Lower leg skin (tissue), 4 donors: ENCODE data around the gene MPHOSPH6. TPM values are rescaled to one million over a fixed set of nuclear protein-coding genes. Genes with fewer than 3 reads are reported as not detected.
"Not testable (repeated sequence)": the region's sequence is repeated elsewhere in the genome, so short reads cannot be mapped to it uniquely, and the experiment has no call there.

ENCODE experiments used
- DNase-seq, 2 donors: peaks; one replicate each; pipeline ENCODE4 v3.0.0-alpha.2; 2019; ENCODE audit warnings: low spot score in 2 of 2
- H3K4me3 ChIP-seq: fragments of 200-600 bp; sonication (generic); 2 replicates; pipeline ENCODE4 v1.5.1; 2017; ENCODE audit warnings: mild to moderate bottlenecking, low read depth; ENCODE audit not compliant: poor library complexity, severe bottlenecking
- POLR2A ChIP-seq, 2 donors: fragments of 450-650 bp; IDR thresholded peaks; one replicate each; pipeline ENCODE4 v1.6.1; 2016 to 2017; ENCODE audit warnings: antibody characterized with exemption in 2 of 2, mild to moderate bottlenecking in 1 of 2, moderate library complexity in 1 of 2
- WGBS, 2 donors: methylation state at CpG; one replicate each; pipeline ENCODE4 v1.1.5; 2018; 5-methylcytosine and 5-hydroxymethylcytosine counted together
- intact Hi-C: fragments of 100-400 bp; cut with DNase I; formaldehyde crosslinking; loops from one replicate; pipeline ENCODE4 v1.15.0; 2023; ENCODE audit warnings: low total_unique reads
- total RNA-seq, 4 donors: library from RNA; depleted of rRNA; stranded (reverse); fragments of >200 nt; gene quantifications; one replicate each; pipeline ENCODE4 v1.1.0, GENCODE V29; 2016
- TF ChIP-seq, protein P1 (sequence below), 3 donors: fragments of 450-650 bp; IDR thresholded peaks; one replicate each; pipeline ENCODE4 v1.5.1; 2016; ENCODE audit warnings: antibody characterized with exemption in 3 of 3, mild to moderate bottlenecking in 3 of 3, moderate library complexity in 2 of 3

MPHOSPH6 gene
- total RNA-seq, 4 donors from 2014 or later = 23.5 to 31.1 (median 28.2) TPM

DNA sequence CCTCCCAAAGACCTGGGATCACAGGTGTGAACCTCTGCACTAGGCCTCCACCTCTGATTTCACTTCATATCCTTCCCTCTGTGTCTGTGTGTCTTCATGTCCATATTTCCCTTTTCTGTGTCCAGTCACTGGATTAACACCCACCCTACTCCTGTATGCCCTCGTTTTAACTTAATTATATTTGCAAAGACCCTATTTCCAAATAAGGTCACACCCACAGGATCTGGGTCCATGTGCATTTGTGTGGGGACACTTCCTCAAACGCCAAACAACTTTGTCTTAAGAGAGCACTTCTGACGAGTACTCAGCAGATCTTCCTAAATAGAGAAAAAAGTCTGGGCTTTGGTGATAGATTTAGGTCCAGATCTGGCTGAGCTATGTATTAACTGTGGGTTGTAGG, 56.3 kb downstream of the MPHOSPH6 start:
- no peak overlapping the region for H3K4me3 ChIP-seq
- TF ChIP-seq, protein P1, sequence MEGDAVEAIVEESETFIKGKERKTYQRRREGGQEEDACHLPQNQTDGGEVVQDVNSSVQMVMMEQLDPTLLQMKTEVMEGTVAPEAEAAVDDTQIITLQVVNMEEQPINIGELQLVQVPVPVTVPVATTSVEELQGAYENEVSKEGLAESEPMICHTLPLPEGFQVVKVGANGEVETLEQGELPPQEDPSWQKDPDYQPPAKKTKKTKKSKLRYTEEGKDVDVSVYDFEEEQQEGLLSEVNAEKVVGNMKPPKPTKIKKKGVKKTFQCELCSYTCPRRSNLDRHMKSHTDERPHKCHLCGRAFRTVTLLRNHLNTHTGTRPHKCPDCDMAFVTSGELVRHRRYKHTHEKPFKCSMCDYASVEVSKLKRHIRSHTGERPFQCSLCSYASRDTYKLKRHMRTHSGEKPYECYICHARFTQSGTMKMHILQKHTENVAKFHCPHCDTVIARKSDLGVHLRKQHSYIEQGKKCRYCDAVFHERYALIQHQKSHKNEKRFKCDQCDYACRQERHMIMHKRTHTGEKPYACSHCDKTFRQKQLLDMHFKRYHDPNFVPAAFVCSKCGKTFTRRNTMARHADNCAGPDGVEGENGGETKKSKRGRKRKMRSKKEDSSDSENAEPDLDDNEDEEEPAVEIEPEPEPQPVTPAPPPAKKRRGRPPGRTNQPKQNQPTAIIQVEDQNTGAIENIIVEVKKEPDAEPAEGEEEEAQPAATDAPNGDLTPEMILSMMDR (IDR thresholded peaks at IDR 0.05) = no peak
- TF ChIP-seq POLR2A (IDR thresholded peaks at IDR 0.05) = no peak
- intact Hi-C loops = no loop called here
- DNase-seq = no peak
- 65 to 73% methylated on average over 3 of the region's 3 CpGs for WGBS, 2 donors

DNA sequence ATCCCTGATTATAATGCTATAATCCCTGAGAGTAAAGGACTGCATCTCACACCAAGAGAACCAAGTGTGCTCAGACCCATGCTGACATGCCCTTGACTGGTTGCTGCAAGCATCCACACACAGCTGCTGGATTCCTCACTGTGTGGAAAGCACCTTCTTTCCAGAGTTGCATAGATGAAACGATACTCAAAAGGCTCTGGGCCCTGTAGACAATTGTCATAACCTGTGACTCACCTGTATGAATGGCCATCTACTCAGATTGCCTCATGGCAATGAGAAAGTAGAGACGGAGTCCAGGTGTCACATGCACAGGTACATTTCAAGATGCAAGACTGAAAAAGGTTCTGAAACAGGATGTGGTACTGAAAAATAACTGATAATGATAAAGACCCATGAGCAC, 58.1 kb downstream of the MPHOSPH6 start:
- H3K4me3 ChIP-seq = no peak overlapping the region
- intact Hi-C loops = no loop called here
- DNase-seq = no peak
- TF ChIP-seq, protein P1 (IDR thresholded peaks at IDR 0.05) = no peak
- no peak for TF ChIP-seq POLR2A (IDR thresholded peaks at IDR 0.05)
- 51 to 52% methylated on average over 2 of the region's 2 CpGs for WGBS, 2 donors

GRCh38 chr16:82109266-82109665, 60.8 kb downstream of the MPHOSPH6 start:
- H3K4me3 ChIP-seq, DNase-seq, intact Hi-C loops: not testable (repeated sequence)
- WGBS, 2 donors = 67 to 72% methylated on average over 3 of the region's 3 CpGs

GRCh38 chr16:82108774-82109173, 61.2 kb downstream of the MPHOSPH6 start:
- intact Hi-C loops = no loop called here
- no peak for DNase-seq
- 89 to 91% methylated on average over 6 of the region's 6 CpGs for WGBS, 2 donors
- TF ChIP-seq, protein P1 (IDR thresholded peaks at IDR 0.05) = no peak
- no peak for TF ChIP-seq POLR2A (IDR thresholded peaks at IDR 0.05)
- no peak overlapping the region for H3K4me3 ChIP-seq

DNA sequence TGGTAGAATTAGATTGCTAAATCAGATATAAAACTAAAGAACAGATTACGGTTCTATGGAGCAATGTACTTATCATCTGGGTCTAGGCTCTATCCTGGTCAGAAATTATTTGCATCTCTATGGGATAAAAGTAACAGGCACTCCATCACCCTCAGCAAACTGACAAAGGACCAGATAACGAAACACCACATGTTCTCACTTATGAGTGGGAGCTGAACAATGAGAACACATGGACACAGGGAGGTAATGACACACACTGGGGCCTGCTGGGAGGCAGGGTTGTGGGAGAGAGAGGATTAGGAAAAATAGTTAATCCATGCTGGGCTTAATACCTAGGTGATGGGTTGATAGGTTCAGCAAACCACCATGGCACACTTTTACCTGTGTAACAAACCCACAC, 61.9 kb downstream of the MPHOSPH6 start:
- no peak for TF ChIP-seq POLR2A (IDR thresholded peaks at IDR 0.05)
- 76 to 92% methylated on average over 2 of the region's 2 CpGs for WGBS, 2 donors
- DNase-seq = no peak
- no peak overlapping the region for H3K4me3 ChIP-seq
- intact Hi-C loops = no loop called here

DNA sequence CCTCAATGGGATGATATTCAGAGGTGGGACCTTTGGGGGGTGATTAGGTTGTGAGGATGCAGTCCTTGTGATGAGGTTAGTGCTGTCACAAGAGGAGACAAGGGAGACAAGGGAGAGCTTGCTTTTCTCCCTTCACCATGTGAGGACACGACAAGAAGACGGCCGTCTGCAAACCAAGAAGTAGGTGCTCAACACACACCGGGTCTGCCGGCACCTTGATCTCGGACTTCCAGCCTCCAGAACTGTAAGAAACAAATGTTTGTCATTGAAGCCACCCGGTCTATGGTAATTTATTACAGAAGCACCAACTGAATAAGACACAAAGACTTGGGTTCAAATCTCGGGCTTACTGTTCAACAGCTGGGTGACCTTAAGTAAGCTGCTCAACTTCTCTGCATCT, 64.9 kb downstream of the MPHOSPH6 start:
- WGBS, 2 donors = 94 to 96% methylated on average over 8 of the region's 8 CpGs
- intact Hi-C loops = no loop called here
- no peak overlapping the region for H3K4me3 ChIP-seq
- TF ChIP-seq POLR2A (IDR thresholded peaks at IDR 0.05) = no peak
- TF ChIP-seq, protein P1 (IDR thresholded peaks at IDR 0.05) = no peak
- no peak for DNase-seq

Other genes with a start within 250 kb of the MPHOSPH6 start
- gene SDR42E1, start 158.8 kb downstream of the MPHOSPH6 start, total RNA-seq = 10 to 100 TPM; 17.8 to 34.4 (median 31.2) TPM
- 1 to 10 TPM in 3 of 4 donors, not detected in 1; 3.0 to 6.0 (median 5.2) TPM for gene HSD17B2, start 135.0 kb downstream of the MPHOSPH6 start, total RNA-seq